WTC11 (cell line): ENCODE measurements around the gene DISC1.

Source experiments
- CREB1 ChIP-seq: sonication (generic); formaldehyde crosslinking; IDR thresholded peaks from 2 replicates; pipeline ENCODE4 v1.8.0; 2023; ENCODE audit warnings: mild to moderate bottlenecking, missing genetic modification reagents
- PRRX2 ChIP-seq: fragments of 250-450 bp; sonication (Bioruptor Pico); IDR thresholded peaks from 2 replicates; pipeline ENCODE4 v1.8.0; 2021; ENCODE audit warnings: mild to moderate bottlenecking
- TCF7 ChIP-seq: sonication (generic); formaldehyde crosslinking; IDR thresholded peaks from 2 replicates; pipeline ENCODE4 v1.8.0; 2022; ENCODE audit warnings: mild to moderate bottlenecking, low read depth, missing genetic modification reagents, moderate library complexity
- ZNF671 ChIP-seq: fragments of 250-450 bp; sonication (Bioruptor Pico); IDR thresholded peaks from 2 replicates; pipeline ENCODE4 v1.8.0; 2021; ENCODE audit warnings: mild to moderate bottlenecking
- TF ChIP-seq, protein P1 (sequence below): fragments of 250-450 bp; sonication (Bioruptor Pico); IDR thresholded peaks from 2 replicates; pipeline ENCODE4 v1.9.0; 2021; ENCODE audit warnings: mild to moderate bottlenecking
- TF ChIP-seq, protein P2 (sequence below): sonication (generic); formaldehyde crosslinking; IDR thresholded peaks from 2 replicates; pipeline ENCODE4 v1.8.0; 2022; ENCODE audit warnings: mild to moderate bottlenecking, missing genetic modification reagents
- TF ChIP-seq, protein P3 (sequence below): fragments of 200-600 bp; IDR thresholded peaks from 2 replicates; pipeline ENCODE4 v1.8.0; 2022; ENCODE audit warnings: antibody characterized with exemption
- TF ChIP-seq, protein P4 (sequence below): sonication (generic); formaldehyde crosslinking; conservative IDR thresholded peaks from 2 replicates; pipeline ENCODE4 v1.8.1; 2023; ENCODE audit warnings: mild to moderate bottlenecking, low read depth, missing genetic modification reagents, moderate library complexity

DNA sequence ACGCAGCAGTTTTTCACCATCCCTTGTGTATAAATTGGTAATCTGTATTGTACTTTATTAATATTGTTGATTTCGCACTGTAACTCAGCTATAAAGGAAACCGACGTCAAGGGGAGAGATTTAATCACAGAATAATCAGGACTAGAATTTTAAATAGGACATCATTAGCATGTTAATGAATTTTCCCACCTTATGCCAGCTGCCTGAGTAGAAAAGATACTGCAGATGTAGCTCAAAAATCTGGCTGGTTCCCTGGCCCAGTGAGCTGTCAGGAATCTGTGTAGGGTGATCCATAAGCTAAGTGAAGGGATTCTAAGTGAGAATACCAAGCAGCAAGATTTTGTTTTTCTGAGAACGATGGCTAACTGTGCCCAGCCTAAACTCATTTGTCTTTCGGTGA lies 195.5 kb downstream of the DISC1 start:
- no peak for TF ChIP-seq ZNF671 (CRISPR knock-in tag)
- TF ChIP-seq TCF7 (CRISPR knock-in tag) = no peak
- TF ChIP-seq PRRX2 = no peak
- TF ChIP-seq, protein P1, sequence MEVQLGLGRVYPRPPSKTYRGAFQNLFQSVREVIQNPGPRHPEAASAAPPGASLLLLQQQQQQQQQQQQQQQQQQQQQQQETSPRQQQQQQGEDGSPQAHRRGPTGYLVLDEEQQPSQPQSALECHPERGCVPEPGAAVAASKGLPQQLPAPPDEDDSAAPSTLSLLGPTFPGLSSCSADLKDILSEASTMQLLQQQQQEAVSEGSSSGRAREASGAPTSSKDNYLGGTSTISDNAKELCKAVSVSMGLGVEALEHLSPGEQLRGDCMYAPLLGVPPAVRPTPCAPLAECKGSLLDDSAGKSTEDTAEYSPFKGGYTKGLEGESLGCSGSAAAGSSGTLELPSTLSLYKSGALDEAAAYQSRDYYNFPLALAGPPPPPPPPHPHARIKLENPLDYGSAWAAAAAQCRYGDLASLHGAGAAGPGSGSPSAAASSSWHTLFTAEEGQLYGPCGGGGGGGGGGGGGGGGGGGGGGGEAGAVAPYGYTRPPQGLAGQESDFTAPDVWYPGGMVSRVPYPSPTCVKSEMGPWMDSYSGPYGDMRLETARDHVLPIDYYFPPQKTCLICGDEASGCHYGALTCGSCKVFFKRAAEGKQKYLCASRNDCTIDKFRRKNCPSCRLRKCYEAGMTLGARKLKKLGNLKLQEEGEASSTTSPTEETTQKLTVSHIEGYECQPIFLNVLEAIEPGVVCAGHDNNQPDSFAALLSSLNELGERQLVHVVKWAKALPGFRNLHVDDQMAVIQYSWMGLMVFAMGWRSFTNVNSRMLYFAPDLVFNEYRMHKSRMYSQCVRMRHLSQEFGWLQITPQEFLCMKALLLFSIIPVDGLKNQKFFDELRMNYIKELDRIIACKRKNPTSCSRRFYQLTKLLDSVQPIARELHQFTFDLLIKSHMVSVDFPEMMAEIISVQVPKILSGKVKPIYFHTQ (CRISPR knock-in tag) = no peak
- TF ChIP-seq, protein P2, sequence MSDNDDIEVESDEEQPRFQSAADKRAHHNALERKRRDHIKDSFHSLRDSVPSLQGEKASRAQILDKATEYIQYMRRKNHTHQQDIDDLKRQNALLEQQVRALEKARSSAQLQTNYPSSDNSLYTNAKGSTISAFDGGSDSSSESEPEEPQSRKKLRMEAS (CRISPR knock-in tag) = no peak
- TF ChIP-seq, protein P3, sequence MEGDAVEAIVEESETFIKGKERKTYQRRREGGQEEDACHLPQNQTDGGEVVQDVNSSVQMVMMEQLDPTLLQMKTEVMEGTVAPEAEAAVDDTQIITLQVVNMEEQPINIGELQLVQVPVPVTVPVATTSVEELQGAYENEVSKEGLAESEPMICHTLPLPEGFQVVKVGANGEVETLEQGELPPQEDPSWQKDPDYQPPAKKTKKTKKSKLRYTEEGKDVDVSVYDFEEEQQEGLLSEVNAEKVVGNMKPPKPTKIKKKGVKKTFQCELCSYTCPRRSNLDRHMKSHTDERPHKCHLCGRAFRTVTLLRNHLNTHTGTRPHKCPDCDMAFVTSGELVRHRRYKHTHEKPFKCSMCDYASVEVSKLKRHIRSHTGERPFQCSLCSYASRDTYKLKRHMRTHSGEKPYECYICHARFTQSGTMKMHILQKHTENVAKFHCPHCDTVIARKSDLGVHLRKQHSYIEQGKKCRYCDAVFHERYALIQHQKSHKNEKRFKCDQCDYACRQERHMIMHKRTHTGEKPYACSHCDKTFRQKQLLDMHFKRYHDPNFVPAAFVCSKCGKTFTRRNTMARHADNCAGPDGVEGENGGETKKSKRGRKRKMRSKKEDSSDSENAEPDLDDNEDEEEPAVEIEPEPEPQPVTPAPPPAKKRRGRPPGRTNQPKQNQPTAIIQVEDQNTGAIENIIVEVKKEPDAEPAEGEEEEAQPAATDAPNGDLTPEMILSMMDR = no peak
- TF ChIP-seq, protein P4, sequence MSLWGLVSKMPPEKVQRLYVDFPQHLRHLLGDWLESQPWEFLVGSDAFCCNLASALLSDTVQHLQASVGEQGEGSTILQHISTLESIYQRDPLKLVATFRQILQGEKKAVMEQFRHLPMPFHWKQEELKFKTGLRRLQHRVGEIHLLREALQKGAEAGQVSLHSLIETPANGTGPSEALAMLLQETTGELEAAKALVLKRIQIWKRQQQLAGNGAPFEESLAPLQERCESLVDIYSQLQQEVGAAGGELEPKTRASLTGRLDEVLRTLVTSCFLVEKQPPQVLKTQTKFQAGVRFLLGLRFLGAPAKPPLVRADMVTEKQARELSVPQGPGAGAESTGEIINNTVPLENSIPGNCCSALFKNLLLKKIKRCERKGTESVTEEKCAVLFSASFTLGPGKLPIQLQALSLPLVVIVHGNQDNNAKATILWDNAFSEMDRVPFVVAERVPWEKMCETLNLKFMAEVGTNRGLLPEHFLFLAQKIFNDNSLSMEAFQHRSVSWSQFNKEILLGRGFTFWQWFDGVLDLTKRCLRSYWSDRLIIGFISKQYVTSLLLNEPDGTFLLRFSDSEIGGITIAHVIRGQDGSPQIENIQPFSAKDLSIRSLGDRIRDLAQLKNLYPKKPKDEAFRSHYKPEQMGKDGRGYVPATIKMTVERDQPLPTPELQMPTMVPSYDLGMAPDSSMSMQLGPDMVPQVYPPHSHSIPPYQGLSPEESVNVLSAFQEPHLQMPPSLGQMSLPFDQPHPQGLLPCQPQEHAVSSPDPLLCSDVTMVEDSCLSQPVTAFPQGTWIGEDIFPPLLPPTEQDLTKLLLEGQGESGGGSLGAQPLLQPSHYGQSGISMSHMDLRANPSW = no peak
- no peak for TF ChIP-seq CREB1
